22Rv1 (cell line): ENCODE measurements around the gene GRIA1.

ENCODE experiments used
- ZFX ChIP-seq: fragments of 450-650 bp; IDR thresholded peaks from 2 replicates; pipeline ENCODE4 v1.6.1; 2017; ENCODE audit warnings: antibody characterized with exemption, borderline replicate concordance
- TF ChIP-seq, protein P1 (sequence below): fragments of 450-650 bp; IDR thresholded peaks from 2 replicates; pipeline ENCODE4 v1.5.1; 2017; ENCODE audit warnings: mild to moderate bottlenecking

DNA sequence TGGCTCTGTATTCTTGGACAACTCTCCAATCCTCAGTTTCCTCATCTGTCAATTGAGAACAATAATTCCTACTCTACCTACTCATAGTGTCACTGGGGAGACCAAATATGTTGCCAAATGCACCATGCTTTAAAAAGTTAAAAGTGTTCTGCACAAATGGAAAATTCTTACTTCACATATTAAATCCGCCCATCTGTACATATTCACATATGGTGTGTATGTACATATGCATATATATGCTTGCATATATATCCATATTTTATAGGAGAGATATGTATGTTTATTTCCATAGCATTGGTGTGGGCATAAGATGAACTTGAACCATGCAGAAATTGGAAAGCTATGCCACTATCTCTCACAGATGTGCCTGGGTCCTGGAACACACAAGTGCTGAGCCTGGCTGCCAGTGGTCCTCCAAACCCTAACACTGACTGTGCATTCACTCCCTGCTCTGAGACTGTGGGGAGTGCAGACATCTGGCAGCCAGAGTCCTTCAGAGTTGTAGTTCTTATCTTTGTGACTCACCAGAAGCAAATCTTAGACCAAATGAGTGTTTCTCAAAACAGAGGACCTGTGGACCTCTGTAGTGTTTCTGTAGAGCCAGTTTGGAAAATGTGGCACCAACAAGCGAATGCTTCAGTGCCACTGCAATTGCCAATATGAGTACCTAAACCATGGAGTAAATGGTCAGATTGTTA lies 168.7 kb downstream of the GRIA1 start:
- TF ChIP-seq, protein P1, sequence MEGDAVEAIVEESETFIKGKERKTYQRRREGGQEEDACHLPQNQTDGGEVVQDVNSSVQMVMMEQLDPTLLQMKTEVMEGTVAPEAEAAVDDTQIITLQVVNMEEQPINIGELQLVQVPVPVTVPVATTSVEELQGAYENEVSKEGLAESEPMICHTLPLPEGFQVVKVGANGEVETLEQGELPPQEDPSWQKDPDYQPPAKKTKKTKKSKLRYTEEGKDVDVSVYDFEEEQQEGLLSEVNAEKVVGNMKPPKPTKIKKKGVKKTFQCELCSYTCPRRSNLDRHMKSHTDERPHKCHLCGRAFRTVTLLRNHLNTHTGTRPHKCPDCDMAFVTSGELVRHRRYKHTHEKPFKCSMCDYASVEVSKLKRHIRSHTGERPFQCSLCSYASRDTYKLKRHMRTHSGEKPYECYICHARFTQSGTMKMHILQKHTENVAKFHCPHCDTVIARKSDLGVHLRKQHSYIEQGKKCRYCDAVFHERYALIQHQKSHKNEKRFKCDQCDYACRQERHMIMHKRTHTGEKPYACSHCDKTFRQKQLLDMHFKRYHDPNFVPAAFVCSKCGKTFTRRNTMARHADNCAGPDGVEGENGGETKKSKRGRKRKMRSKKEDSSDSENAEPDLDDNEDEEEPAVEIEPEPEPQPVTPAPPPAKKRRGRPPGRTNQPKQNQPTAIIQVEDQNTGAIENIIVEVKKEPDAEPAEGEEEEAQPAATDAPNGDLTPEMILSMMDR, result no peak
- no peak for TF ChIP-seq ZFX
